CD8-positive, alpha-beta memory T cell (primary cell): ENCODE data around the gene DLX5. TPM values are rescaled to one million over a fixed set of nuclear protein-coding genes. Genes with fewer than 3 reads are reported as not detected.

Source experiments
- polyA plus RNA-seq: library from polyadenylated mRNA; unstranded; fragments of 300-500 nt; fragmentation: Illumina TruSeq; gene quantifications from one replicate; pipeline ENCODE4 v1.2.3, GENCODE V29; 2021
- total RNA-seq, 2 experiments: library from RNA; stranded (reverse); gene quantifications; one replicate each; pipeline ENCODE4 v1.2.3, GENCODE V29; 2021

DLX5 gene
- total and polyA plus RNA-seq, 3 experiments from 2014 or later, result not detected

Other genes starting within 250 kb of the DLX5 start
- gene DLX6, start 19.3 kb downstream of the DLX5 start, total RNA-seq, result not detected
- gene DLX6, start 19.3 kb downstream of the DLX5 start, polyA plus RNA-seq, result not detected
- 10 to 100 TPM; 35.5 to 36.3 TPM for gene SDHAF3, start 92.9 kb upstream of the DLX5 start, total RNA-seq
- 47.6 TPM for gene SDHAF3, start 92.9 kb upstream of the DLX5 start, polyA plus RNA-seq